Thyroid gland (tissue), 4 donors: Measurements from ENCODE around the gene BET1. TPM values are rescaled to one million over a fixed set of nuclear protein-coding genes. Genes with fewer than 3 reads are reported as not detected.

Experiments
- DNase-seq, 2 donors: peaks; one replicate each; pipeline ENCODE4 v3.0.0-alpha.2; 2019
- H3K27ac ChIP-seq, 3 donors: fragments of 200-600 bp; sonication (generic); 1 replicate in 2 of 3; 2 replicates in 1 of 3; pipeline ENCODE4 v1.5.1; 2016 to 2019; ENCODE audit warnings: mild to moderate bottlenecking in 1 of 3, moderate library complexity in 1 of 3
- H3K27me3 ChIP-seq: fragments of 200-600 bp; sonication (generic); one replicate; pipeline ENCODE4 v1.5.1; 2019
- H3K36me3 ChIP-seq, 2 donors: fragments of 200-600 bp; sonication (generic); one replicate each; pipeline ENCODE4 v1.5.1; 2016 to 2019
- H3K4me1 ChIP-seq, 2 donors: fragments of 200-600 bp; sonication (generic); one replicate each; pipeline ENCODE4 v1.5.1; 2017 to 2019
- H3K4me3 ChIP-seq, 3 donors: fragments of 200-600 bp; sonication (generic); replicated peaks in 1 of 3; 1 replicate in 2 of 3; 2 replicates in 1 of 3; pipeline ENCODE4 v1.5.1; 2016; ENCODE audit warnings: mild to moderate bottlenecking in 1 of 3
- H3K9me3 ChIP-seq: fragments of 200-600 bp; sonication (generic); one replicate; pipeline ENCODE4 v1.5.1; 2017
- POLR2A ChIP-seq, 2 donors: fragments of 450-650 bp; IDR thresholded peaks; one replicate each; pipeline ENCODE4 v1.6.1; 2017; ENCODE audit warnings: antibody characterized with exemption in 2 of 2, mild to moderate bottlenecking in 2 of 2, moderate library complexity in 1 of 2
- WGBS, 2 donors: methylation state at CpG; one replicate each; pipeline ENCODE4 v1.1.5; 2017; 5-methylcytosine and 5-hydroxymethylcytosine counted together
- intact Hi-C: fragments of 100-400 bp; cut with DNase I; formaldehyde crosslinking; loops from one replicate; pipeline ENCODE4 v1.15.1; 2023
- total RNA-seq, 4 donors: library from RNA; depleted of rRNA; stranded (reverse); fragments of >200 nt; gene quantifications; one replicate each; pipeline ENCODE4 v1.2.3, GENCODE V29; 2016
- TF ChIP-seq, protein P1 (sequence below), 6 experiments: fragments of 200-600 bp in 3 of 6; fragments of 450-650 bp in 3 of 6; sonication (generic) in 3 of 6; IDR thresholded peaks; one replicate each; pipeline ENCODE4 v1.5.1; 2016 to 2019; ENCODE audit warnings: antibody characterized with exemption in 6 of 6, mild to moderate bottlenecking in 2 of 6, inconsistent platforms in 1 of 6, moderate library complexity in 1 of 6

Gene BET1
- total RNA-seq, 4 donors from 2014 or later, result 21.6 to 45.5 (median 32.1) TPM

DNA sequence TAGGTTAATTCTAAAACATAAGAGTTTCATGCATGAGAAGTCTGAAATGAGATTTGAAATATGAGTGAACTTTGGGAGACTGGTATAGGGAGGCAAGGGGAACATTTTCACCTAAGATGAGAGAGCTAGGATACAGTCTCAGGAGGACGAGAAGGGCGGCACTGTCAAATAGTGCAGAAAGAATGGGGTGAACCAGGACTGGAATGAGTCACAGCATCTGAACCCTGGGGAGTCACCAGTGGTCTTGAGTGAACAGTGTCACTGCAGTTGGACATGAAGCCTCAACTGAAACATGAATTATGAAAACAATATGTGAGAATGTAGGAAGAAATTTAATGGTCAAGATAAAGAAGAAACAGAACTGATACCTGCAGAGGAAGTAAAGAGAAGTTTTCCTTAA is 48.9 kb downstream of the BET1 start:
- no peak overlapping the region for H3K4me3 ChIP-seq
- intact Hi-C loops, result no loop called here

DNA sequence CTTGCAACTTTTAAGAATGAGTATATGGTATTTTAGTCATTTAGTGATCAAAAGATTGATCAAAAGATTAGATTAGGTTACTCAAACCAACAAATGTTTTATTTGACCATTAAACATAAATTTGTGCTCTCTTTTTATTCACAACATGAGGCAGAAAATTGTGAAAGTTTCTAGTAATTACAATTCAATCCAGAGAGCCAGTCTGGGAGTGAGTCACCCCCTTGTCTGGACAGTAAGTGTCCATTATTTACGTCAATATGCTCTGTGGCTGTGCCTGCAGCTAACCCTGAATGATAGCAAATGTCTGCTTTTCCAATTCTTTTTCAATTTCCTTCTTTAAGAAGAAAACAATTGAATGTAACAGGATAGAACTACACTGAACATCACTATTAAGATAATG is 54.7 kb downstream of the BET1 start:
- Histone ChIP-seq H3K27me3 (no peaks in the 10 kb centered on the region), H3K9me3 (no peaks in the 10 kb centered on the region), H3K27ac (no peak overlapping the region), H3K36me3 (no peaks in the 10 kb centered on the region), H3K4me3 (no peak overlapping the region), H3K4me1 (no peaks in the 10 kb centered on the region)
- intact Hi-C loops, result no loop called here
- WGBS, 2 donors, result 78 to 88% methylated on average over 1 of the region's 1 CpG
- TF ChIP-seq, protein P1, sequence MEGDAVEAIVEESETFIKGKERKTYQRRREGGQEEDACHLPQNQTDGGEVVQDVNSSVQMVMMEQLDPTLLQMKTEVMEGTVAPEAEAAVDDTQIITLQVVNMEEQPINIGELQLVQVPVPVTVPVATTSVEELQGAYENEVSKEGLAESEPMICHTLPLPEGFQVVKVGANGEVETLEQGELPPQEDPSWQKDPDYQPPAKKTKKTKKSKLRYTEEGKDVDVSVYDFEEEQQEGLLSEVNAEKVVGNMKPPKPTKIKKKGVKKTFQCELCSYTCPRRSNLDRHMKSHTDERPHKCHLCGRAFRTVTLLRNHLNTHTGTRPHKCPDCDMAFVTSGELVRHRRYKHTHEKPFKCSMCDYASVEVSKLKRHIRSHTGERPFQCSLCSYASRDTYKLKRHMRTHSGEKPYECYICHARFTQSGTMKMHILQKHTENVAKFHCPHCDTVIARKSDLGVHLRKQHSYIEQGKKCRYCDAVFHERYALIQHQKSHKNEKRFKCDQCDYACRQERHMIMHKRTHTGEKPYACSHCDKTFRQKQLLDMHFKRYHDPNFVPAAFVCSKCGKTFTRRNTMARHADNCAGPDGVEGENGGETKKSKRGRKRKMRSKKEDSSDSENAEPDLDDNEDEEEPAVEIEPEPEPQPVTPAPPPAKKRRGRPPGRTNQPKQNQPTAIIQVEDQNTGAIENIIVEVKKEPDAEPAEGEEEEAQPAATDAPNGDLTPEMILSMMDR (IDR thresholded peaks at IDR 0.05), result no peak
- TF ChIP-seq POLR2A (IDR thresholded peaks at IDR 0.05), result no peak
- DNase-seq, result no peak

More for the DNA sequence above, 48.9 kb downstream of the BET1 start:
- no peak for DNase-seq
- no peak for TF ChIP-seq POLR2A (IDR thresholded peaks at IDR 0.05)
- TF ChIP-seq, protein P1 (IDR thresholded peaks at IDR 0.05), result no peak
- Histone ChIP-seq H3K27ac (no peak overlapping the region), H3K4me1 (no peaks in the 10 kb centered on the region), H3K36me3 (no peaks in the 10 kb centered on the region), H3K27me3 (no peaks in the 10 kb centered on the region), H3K9me3 (no peaks in the 10 kb centered on the region)
- WGBS, 2 donors, result 86 to 93% methylated on average over 2 of the region's 2 CpGs

DNA sequence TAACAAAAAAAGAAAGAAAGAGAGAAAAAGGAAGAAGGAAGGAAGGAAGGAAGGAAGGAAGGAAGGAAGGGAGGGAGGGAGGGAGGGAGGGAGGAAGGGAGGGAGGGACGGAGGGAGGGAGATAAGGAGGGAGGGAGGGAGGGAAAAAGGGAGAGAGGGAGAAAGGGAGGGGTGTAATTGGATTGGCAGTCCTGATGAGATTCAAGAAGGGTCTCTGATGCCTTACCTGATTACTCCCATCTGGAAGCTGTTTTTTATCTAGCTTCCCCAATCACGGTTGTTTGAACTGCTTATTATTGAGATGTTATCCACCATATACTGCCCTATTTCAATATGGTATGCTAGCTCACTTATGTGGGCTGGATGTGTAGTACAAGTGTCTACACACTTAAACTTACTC is 55.3 kb downstream of the BET1 start:
- intact Hi-C loops, result no loop called here
- 72 to 73% methylated on average over 2 of the region's 2 CpGs for WGBS, 2 donors
- TF ChIP-seq, protein P1 (IDR thresholded peaks at IDR 0.05), result no peak
- no peak for TF ChIP-seq POLR2A (IDR thresholded peaks at IDR 0.05)
- no peak overlapping the region for H3K27ac ChIP-seq
- H3K27me3 ChIP-seq, result no peaks in the 10 kb centered on the region
- H3K4me3 ChIP-seq, result no peak overlapping the region
- H3K36me3 ChIP-seq, result no peaks in the 10 kb centered on the region
- H3K4me1 ChIP-seq, result no peaks in the 10 kb centered on the region
- no peak for DNase-seq
- no peaks in the 10 kb centered on the region for H3K9me3 ChIP-seq

DNA sequence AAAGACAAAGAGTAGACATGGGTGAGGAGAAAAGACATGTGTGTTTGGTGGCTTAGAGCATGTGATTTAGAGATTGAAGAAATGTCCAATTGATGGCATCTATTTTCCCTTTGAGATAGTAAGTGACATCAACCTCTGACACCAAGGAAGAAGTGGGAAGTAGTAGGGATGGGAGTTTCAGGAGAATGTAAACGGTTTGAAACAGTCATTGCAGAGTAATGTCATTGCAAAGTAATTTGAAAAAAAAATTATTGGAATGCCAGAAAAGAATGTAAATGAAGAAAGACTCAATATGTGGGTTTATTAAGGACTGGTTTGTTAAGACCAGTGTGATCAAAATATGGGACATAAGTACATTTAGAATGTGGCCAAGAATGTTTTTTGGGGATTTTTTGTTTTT is 56.0 kb downstream of the BET1 start:
- TF ChIP-seq, protein P1 (IDR thresholded peaks at IDR 0.05), result no peak
- TF ChIP-seq POLR2A (IDR thresholded peaks at IDR 0.05), result no peak
- Histone ChIP-seq H3K36me3 (no peaks in the 10 kb centered on the region), H3K27me3 (no peaks in the 10 kb centered on the region), H3K27ac (no peak overlapping the region), H3K9me3 (no peaks in the 10 kb centered on the region), H3K4me1 (no peaks in the 10 kb centered on the region), H3K4me3 (no peak overlapping the region)
- intact Hi-C loops, result no loop called here
- 70 to 74% methylated on average over 1 of the region's 1 CpG for WGBS, 2 donors
- no peak for DNase-seq

DNA sequence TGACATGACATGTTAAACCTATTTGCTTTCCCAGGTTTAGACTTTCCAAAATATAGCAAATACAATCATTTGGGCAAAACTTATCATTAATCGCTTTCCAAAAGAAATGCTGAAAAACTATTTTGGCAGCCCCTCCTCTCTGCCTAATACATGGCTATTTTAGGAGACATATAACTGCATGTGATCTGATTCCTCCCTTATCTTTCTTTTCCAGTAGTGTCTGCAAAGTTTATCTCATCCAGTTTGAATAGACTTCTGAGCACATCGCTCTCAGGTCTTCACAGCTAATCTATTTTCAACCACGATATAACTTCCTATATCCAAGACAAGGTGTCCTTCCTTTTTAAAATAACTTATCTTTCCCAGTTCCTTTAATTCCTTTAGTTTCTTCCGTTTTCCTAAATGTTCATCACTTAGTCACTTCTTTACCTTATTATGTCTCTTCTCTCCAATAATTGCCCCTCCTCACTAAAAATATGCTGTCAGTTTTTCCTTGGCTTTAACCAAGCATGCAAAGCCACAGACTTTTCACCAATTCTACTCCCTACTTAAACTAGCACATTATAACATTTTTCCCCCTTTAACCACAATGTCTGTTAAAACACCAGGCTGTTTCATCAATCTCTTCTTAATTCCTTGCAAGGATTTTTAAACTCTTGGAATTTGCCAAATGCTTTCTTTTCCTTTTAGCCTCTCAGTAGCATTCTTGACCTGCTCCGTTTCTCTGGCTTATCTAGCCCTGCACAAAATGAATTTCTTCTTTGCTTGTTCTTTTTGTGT is 58.2 kb downstream of the BET1 start:
- no peak for DNase-seq
- Histone ChIP-seq H3K4me3 (no peak overlapping the region), H3K27ac (peak overlapping the region in 2 of 3 donors; percentile 28 to 70), H3K4me1 (no peaks in the 10 kb centered on the region), H3K9me3 (no peaks in the 10 kb centered on the region), H3K27me3 (no peaks in the 10 kb centered on the region), H3K36me3 (no peaks in the 10 kb centered on the region)
- 59 to 63% methylated on average over 5 of the region's 5 CpGs for WGBS, 2 donors
- TF ChIP-seq POLR2A (IDR thresholded peaks at IDR 0.05), result no peak
- TF ChIP-seq, protein P1 (IDR thresholded peaks at IDR 0.05), result no peak
- intact Hi-C loops, result no loop called here
